Activated CD8-positive, alpha-beta memory T cell treated with anti-CD3 and anti-CD28 coated beads, Interleukin-2, amount 50 U/mL, for 1 hour (primary cell): ENCODE results near the gene CYB5A.
"Not testable (repeated sequence)": the region's sequence is repeated elsewhere in the genome, so short reads cannot be mapped to it uniquely, and the experiment has no call there.

Source experiments
- DNase-seq: peaks from one replicate; pipeline ENCODE4 v3.0.0-alpha.2; 2020; ENCODE audit errors: extremely low read depth

CYB5A gene

GRCh38 chr18:74294526-74294925 lies 2.8 kb upstream of the CYB5A start:
- no peak for DNase-seq

DNA sequence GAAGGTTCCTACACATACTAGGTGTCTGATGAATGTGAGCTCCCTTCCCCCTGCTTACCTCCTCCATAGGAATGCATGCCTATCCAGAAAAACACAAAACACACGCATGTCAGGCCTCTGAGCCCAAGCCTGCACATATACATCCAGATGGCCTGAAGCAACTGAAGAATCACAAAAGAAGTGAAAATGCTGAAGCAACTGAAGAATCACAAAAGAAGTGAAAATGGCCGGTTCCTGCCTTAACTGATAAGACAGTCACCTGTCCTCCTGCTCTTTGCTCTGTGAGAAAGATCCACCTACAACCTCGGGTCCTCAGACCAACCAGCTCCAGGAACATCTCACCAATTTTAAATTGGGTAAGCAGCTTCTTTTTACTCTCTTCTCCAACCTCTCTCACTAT lies 1.2 kb upstream of the CYB5A start:
- DNase-seq, result not testable (repeated sequence)

GRCh38 chr18:74292541-74292858 lies 737 bp upstream of the CYB5A start:
- no peak for DNase-seq

- DNase-seq, result peak; percentile 4
These were observed 342 bp downstream of the CYB5A start for GRCh38 chr18:74291472-74291770.

DNA sequence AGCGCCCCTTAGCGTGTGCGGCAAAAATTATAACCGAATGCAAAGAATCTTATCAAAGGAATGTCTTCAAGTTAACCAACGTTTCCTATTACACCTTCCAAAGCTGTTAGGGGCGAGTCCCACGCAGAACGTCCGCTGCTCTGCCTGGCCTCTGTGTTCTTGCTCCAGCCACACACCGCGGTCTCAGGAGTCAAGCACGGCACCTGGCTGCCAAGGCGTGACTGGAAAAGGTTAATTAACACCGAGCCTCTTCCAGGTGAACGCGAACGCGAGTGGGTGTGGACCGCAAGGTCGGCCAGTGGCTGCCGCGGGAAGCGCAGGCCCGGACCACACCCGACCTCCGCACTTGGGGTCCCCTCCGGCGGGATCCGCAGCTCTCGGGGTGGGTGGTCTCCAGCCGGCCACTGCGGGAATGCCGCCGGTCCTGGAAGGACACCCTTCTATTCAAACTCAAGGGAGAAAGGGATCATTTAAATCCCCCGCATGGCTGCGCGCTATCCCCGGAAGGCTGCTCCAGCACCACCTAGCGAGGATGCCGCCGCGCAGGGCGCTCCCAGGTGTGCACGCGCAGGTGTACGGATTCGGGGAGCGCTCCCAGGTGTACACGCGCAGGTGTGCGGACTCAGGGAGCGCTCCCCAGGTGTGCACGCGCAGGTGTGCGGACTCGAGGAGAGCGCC lies 830 bp downstream of the CYB5A start:
- DNase-seq, result no peak

GRCh38 chr18:74290021-74290420 lies 1.7 kb downstream of the CYB5A start:
- no peak for DNase-seq

DNA sequence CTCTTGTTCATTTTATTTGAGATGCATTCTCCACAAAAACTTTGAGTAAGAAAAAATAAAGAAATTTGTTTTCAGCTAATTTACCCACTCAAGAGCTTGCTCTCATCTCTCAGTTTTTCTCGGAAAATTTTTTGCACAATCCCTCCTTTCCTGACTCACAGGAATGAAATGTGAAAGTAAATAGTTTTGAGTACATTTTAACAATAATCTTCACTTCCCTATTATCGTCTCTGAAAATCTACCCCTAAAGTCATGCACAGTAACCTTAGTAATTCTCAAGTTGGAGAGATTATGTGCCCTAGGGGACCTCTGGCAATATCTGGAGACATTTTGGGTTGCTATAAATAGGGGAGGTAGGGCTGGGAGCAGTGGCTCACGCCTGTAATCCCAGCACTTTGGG lies 2.6 kb downstream of the CYB5A start:
- no peak for DNase-seq

DNA sequence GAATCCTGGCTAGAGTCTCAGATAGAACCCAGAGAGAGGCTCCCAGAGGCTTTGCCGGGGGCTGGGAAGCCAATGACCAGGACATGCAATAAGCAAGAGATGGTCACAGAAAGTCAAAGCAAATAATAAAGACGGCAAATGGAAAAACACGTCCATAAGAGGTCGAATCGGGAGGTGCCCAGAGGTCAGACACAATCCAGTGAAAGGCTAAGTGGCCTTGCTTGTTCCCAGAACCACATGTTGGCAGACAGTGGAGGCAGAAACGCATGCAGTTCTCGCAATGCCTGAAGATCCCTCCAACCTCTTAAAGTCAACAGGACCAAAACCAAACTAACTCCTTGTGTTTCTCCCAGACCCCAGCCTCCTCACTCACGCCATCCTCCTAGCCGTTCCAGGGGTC lies 3.0 kb downstream of the CYB5A start:
- DNase-seq, result no peak

- no peak for DNase-seq
These were observed 3.7 kb downstream of the CYB5A start for GRCh38 chr18:74288041-74288440.

GRCh38 chr18:74286856-74287255 lies 4.9 kb downstream of the CYB5A start:
- DNase-seq, result no peak

DNA sequence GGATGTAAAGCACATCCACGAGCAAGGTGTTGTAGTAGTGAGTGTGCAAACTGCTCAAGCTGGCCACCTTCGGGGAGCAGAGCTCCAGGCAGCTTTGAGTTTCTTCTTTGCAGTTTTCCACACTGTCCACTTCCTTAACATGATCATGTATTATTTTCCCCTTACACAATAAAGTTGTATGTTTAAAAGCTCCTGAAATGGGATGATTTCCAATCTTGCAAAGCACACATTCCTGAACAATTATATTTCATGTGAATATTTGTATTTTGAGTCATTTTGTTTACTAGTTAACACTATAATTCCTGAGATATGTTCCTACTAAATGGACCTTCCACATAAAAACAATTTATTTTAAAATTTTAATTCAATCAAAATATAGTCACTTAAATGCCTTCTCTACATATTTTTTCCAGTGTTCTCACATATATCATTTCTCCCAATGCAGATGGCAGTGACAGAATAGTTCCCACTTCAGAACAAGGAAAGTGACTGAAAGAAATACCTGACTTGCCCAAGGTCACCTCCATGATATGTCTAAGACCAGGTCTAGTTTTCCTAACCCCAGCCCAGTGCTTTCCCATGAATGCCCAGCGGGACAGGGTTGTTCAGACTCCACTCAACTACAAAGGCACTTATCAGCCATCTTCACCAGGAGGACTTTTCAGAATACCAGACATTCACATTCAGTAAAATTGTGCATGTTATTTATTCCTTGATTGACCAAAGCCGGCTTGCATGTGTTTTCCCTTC lies 5.5 kb downstream of the CYB5A start:
- DNase-seq, result no peak

GRCh38 chr18:74285583-74285982 lies 6.2 kb downstream of the CYB5A start:
- not testable (repeated sequence) for DNase-seq

- no peak for DNase-seq
These were observed 6.8 kb downstream of the CYB5A start for GRCh38 chr18:74284980-74285355.

DNA sequence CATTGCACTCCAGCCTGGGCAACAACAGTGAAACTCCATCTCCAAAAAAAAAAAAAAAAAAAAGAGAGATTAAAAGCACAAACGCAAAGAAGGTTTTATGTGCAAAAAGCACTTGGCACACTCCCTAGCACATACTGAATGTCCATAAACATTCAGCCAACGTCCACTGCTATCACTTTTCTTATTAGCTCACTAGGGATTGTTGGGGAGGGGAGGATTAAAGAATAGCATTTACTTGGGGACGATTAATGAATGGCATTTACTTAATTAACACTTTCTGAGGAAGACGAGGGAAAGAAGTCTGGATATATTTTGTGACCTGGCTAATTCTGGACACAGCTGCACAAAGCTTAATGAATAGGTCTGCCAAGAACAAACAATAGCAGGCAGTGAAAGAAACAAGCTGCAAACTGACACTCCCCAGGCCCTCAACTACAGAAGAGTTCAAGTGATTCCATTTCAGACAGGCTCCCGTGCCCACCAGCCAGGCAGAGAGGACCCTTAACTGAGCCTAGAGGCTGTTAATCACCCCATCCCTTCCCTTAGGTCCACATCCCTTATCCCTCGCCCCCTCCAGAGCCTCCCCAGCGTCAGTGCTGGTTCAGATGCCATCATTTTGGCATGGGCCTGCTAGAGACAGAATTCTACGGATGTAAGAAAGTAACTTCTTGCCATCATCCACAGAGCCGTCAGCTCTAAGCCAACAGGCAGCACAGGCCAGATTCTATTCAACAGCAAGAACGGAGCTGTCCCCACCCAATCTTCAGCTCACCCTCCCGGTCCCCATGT lies 7.4 kb downstream of the CYB5A start:
- no peak for DNase-seq

DNA sequence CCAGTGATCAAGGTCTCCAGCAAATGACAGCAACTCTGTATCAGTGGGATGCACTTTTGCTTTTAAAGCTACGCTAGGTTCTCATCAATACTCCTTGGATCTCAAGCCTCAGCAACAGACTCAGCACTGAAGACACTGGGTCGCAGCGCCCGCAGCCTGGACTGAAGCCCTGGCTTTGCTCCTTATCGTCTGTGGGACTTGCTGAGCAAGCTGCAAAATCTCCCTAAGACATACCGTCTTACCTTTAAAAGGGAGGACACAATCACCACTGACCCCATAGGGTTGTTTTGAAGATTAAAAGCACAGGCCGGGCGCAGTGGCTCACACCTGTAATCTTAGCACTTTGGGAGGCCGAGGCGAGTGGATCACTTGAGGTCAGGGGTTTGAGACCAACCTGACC lies 8.1 kb downstream of the CYB5A start:
- no peak for DNase-seq

DNA sequence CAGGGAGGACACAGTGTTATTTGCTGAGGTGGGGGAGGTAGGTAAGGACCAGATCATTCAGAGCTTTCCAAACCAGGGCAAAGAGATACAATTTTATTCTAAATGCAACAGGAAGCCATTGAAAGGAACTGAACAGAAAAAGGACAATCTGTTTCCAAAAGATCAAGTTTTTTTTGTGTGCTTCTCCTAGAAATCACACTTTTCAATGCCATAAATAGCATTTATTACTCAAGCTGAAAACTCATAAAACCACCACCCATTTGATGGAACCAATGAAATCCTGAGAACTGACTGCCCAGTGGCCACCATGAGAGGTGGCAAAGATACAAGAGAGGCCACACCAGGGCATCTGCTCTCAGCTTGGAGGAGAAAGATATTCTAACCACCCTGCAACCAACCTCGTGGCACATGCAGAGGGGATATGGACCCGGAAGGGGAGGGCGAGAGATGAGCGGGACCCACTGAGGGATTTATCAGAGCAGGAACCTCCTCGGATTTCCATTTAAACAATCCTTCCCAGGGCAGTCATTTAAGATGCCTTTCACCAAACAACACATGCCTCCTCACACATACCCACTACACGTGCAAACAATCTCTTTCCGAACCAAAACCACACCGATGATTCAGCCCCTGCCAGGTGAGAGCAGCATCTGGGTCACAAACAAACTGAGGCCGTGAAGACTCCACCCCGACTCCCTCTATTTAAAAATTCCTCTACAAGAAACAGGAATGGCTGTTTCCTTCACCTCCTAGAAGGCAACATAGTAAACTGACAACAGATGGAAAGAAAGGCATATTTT lies 8.8 kb downstream of the CYB5A start:
- no peak for DNase-seq

DNA sequence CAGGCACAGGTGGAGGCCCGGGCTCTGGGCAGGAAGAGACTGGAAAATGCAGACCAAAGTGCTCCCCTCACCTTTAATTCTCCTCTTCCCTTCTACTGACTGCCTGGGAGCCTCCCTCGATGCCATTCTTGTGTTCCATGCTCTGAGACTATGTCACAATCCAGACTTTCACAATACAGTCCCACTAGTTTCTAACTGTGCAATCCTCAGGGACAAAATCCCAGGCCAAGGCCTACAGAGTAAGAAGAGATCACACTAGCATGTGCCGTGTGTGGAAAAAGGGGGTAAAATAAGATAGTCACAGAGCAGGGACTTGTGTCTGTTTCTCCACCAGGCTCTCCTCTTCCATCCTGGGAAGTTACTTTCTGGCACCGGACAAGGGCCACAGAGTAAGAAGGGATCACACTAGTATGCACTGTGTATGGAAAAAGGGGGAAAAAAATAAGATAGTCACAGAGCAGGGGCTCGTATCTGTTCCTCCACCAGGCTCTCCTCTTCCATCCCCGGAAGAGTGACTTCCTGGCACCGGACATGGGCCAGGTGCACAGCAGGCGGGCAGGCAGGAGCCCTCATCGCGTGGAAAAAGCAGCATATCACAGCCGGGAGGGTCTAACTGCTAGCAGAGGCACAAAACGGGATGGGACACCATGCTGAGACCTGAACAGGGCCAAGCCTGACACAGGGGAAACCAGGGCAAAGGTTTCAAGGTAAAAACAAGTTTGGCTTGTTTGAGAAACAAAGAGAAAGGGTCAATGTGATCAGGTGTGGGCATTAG lies 9.6 kb downstream of the CYB5A start:
- no peak for DNase-seq

- no peak for DNase-seq
These were observed 10.5 kb downstream of the CYB5A start for GRCh38 chr18:74281011-74281979.

GRCh38 chr18:74278983-74279382 lies 12.8 kb downstream of the CYB5A start:
- DNase-seq, result no peak

DNA sequence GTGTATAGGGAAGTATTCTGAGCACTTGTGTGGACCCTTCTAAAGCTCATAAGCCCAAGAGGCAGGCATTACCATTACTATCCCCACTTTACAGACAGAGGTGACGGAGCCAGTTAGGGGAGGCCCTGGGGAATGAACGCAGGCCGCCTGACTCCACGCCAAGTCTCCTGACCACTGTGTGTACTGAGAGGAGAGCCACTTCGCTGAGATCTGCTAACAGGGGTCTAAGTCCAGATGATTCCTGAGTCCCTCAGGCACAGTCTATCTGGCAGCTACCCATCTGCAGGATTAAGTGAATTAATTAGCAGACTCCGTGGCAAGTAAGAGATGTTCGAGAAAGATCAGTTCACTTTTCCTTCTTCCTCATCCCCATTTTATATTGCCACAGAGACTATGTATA lies 13.7 kb downstream of the CYB5A start:
- no peak for DNase-seq
